GM12892 (cell line): ENCODE results near the gene EFCAB7.

Experiments
- POLR2A ChIP-seq: IDR thresholded peaks from 2 replicates; pipeline ENCODE4 v1.6.1; 2011; ENCODE audit warnings: low read depth, low read length, control low read depth
- POLR2AphosphoS5 ChIP-seq: IDR thresholded peaks from 2 replicates; pipeline ENCODE4 v1.6.1; 2011; ENCODE audit warnings: low read depth, low read length, control low read depth
- TAF1 ChIP-seq: IDR thresholded peaks from 2 replicates; pipeline ENCODE4 v1.6.1; 2011; ENCODE audit warnings: low read depth, mild to moderate bottlenecking, control low read depth, low read length, borderline replicate concordance

DNA sequence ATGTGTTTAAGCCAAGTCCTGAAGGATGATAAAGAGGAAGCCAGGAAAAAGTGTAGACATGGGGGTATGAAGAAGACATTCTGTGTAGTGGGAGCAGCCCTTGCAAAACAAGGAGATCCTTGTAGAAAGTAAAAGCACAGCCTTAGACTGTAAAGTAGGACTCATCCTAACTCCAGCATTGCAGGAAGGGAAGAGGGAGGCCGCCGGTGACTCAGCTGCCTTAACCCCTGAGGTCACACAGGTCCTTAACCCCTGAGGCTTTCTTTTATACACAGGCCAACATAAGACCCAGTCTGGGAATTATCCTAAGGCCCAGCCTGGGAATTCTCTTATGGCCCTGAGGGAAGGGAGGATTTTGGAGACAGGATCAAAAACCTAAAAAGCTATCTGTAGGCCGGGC, 87.9 kb downstream of the EFCAB7 start:
- no peak for TF ChIP-seq TAF1
- TF ChIP-seq POLR2AphosphoS5 = no peak
- no peak for TF ChIP-seq POLR2A
